ENCODE measurements around the gene FHOD3. TPM values are rescaled to one million over a fixed set of nuclear protein-coding genes. Genes with fewer than 3 reads are reported as not detected.

Gene FHOD3
- total and polyA plus RNA-seq, 2 of the 8 experiments (the other 6 are each of a cell fraction or from before 2014, with no cell fraction given) = 9.7 to 10.5 TPM

DNA sequence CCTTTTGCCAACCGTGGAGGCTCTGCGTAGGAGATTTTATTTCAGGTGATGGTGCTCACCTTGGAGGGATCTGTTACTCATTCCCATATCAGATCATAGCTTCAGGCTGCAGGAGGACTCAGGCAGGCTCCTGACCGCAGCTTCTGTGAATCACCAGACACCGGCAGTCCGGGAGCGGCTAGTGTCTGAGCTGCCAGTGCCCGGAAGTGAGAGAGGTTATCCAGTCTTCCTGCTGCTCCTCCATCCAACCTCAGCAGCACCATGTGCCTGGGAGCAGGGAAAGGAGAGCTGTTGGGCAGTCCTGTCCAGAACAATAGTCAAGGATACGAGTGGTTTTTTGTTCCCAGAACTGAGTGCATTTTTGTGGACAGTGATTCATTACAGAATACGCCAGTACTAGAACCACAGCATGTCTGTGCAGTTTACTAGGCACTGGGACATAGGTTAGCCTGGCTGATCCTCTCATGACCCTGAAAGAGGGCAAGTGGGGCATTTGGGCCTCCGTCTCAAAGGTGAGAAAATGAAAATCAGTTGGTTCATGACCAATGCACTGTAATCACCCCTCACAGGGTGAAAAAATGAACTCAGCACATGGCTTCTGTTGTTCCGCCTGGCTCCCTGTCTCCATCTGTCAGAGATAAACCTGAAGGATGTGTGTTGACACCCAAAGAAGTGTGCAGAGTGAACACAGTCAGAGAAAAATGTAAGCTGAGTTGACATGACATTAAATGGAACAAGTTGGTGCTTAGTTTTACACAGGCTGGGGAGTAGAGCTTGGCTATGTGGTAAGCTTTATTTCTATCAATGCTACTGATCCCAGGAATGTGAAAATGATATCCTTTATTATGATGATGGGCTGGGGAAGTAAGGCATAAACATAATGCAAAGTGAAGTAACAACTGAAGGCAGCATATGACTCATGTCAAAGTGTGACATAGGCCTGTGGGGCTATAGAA, 12.2 kb downstream of the FHOD3 start:
- no peak overlapping the region; the same call in 1 of the 2 replicates for H3K18ac ChIP-seq (ENCODE audit: extremely low read depth, low read length)
- no peak overlapping the region for H3K4ac ChIP-seq (replicated peaks; ENCODE audit: insufficient read length, low read depth, low read length)
- H2BK20ac ChIP-seq (ENCODE audit: low read length) = no peak overlapping the region
- H2BK15ac ChIP-seq (ENCODE audit: low read length) = no peak overlapping the region
- H4K20me1 ChIP-seq (replicated peaks in 1 of 2; ENCODE audit: control insufficient read depth in 1 of 2, insufficient read depth in 2 of 2, low read length in 2 of 2) = no peaks in the 10 kb centered on the region
- no peak overlapping the region for H3K56ac ChIP-seq (replicated peaks; ENCODE audit: insufficient read length, low read depth, low read length)
- H4K8ac ChIP-seq (ENCODE audit: extremely low read depth, insufficient read depth, low read length) = no peak overlapping the region
- H3K23ac ChIP-seq (ENCODE audit: insufficient read length) = no peak overlapping the region
- peaks cover 2 to 10% (median 5%) of the 10 kb centered on the region in 4 experiments; a peak in 6 of 7 replicates for H3K4me1 ChIP-seq (replicated peaks in 1 of 4; ENCODE audit: control insufficient read depth in 3 of 4, insufficient read depth in 4 of 4, low read length in 3 of 4)
- no peaks in the 10 kb centered on the region for H3K9me3 ChIP-seq (ENCODE audit: insufficient read depth in 2 of 2, low read depth in 1 of 2, low read length in 1 of 2)
- no peaks in the 10 kb centered on the region; a peak in 1 of 4 replicates for H3K79me2 ChIP-seq (ENCODE audit: control insufficient read depth in 1 of 2, insufficient read depth in 2 of 2, low read length in 2 of 2)
- H3K4me2 ChIP-seq (ENCODE audit: insufficient read depth in 1 of 2, low read depth in 2 of 2, low read length in 2 of 2) = no peak overlapping the region
- ChIA-PET CTCF (ENCODE audit: partially characterized antibody) (interaction anchor here (0.8 to 2.2 kb wide), 6 partner anchors 12 to 638 kb away, joined by 3 to 12 read pairs (median 4); no protein-coding TSS in a partner anchor), POLR2A (ENCODE audit: partially characterized antibody) (interaction anchor here (0.8 to 2.3 kb wide), 2 partner anchors 12 to 21 kb away, joined by 3 to 5 read pairs; partner anchors contain the start of gene FHOD3)
- no peak overlapping the region for H3K27ac ChIP-seq (ENCODE audit: low read depth, low read length)
- peak overlapping the region; percentile 28; the same call in 1 of the 2 replicates for H2BK5ac ChIP-seq (ENCODE audit: low read depth, low read length)
- no peak overlapping the region for H4K5ac ChIP-seq (ENCODE audit: insufficient read length, low read depth, low read length)
- H4K91ac ChIP-seq (replicated peaks; ENCODE audit: insufficient read length, low read length) = no peak overlapping the region
- no peak overlapping the region for H3K9ac ChIP-seq (replicated peaks in 1 of 4; ENCODE audit: extremely low read depth in 1 of 4, low read depth in 3 of 4, low read length in 3 of 4)
- no peak overlapping the region for H3K14ac ChIP-seq (ENCODE audit: insufficient read length)
- no peak overlapping the region for H2AFZ ChIP-seq (ENCODE audit: low read length)
- WGBS, 2 experiments (ENCODE audit: extremely low coverage in 1 of 2, insufficient coverage in 1 of 2, insufficient read length in 1 of 2, insufficient replicate concordance in 2 of 2, low coverage in 1 of 2, low lambda C conversion rate in 2 of 2, missing lambda C conversion rate in 1 of 2) = 92% methylated on average over 11 of the region's 11 CpGs; no CpG with 5 or more reads in 1 of the 2 experiments
- peak in 1 of 2 experiments; percentile 42 for DNase-seq (ENCODE audit: low read depth in 1 of 2, low spot score in 2 of 2)
- 0 out of 2 replicates have a peak overlapping the region, but pooled peaks have one; percentile 9 for H2AK5ac ChIP-seq (ENCODE audit: low read depth, low read length)
- H3K27me3 ChIP-seq (replicated peaks in 1 of 4; ENCODE audit: control insufficient read depth in 3 of 4, extremely low read depth in 1 of 4, insufficient read depth in 3 of 4, low read length in 3 of 4) = no peaks in the 10 kb centered on the region
- H3K4me3 ChIP-seq (ENCODE audit: extremely low read depth in 1 of 4, insufficient read depth in 2 of 4, low read depth in 3 of 4, low read length in 4 of 4) = no peak overlapping the region
- no peak for FAIRE-seq
- no peaks in the 10 kb centered on the region for H3K36me3 ChIP-seq (ENCODE audit: control insufficient read depth in 2 of 4, insufficient read depth in 4 of 4, low read length in 3 of 4)
- H2BK120ac ChIP-seq (replicated peaks; ENCODE audit: low read depth, low read length) = no peak overlapping the region
- H3K23me2 ChIP-seq (ENCODE audit: low read depth, low read length) = no peaks in the 10 kb centered on the region
- H2BK12ac ChIP-seq (ENCODE audit: low read depth, low read length) = 0 out of 2 replicates have a peak overlapping the region, but pooled peaks have one; percentile 10
- no peaks in the 10 kb centered on the region; the same call in 1 of the 2 replicates for H3K79me1 ChIP-seq (ENCODE audit: low read depth, low read length)
- TF ChIP-seq, protein P1, sequence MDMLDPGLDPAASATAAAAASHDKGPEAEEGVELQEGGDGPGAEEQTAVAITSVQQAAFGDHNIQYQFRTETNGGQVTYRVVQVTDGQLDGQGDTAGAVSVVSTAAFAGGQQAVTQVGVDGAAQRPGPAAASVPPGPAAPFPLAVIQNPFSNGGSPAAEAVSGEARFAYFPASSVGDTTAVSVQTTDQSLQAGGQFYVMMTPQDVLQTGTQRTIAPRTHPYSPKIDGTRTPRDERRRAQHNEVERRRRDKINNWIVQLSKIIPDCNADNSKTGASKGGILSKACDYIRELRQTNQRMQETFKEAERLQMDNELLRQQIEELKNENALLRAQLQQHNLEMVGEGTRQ (IDR thresholded peaks at IDR 0.05; ENCODE audit: low read length) = no peak
- no peak for TF ChIP-seq JUN (IDR thresholded peaks at IDR 0.05; ENCODE audit: low read depth, low read length)
- no peak for TF ChIP-seq TEAD4 (IDR thresholded peaks at IDR 0.05; ENCODE audit: low read depth, low read length)
- no peak for TF ChIP-seq NRF1 (IDR thresholded peaks at IDR 0.05; ENCODE audit: low read depth, low read length)
- no peak for TF ChIP-seq POLR2AphosphoS5 (IDR thresholded peaks at IDR 0.05; ENCODE audit: low read depth, low read length)
- TF ChIP-seq CREB1 (IDR thresholded peaks at IDR 0.05) = no peak
- TF ChIP-seq SIRT6 (IDR thresholded peaks at IDR 0.05; ENCODE audit: low read length) = no peak
- no peak for TF ChIP-seq POU5F1 (IDR thresholded peaks at IDR 0.05; ENCODE audit: low read depth, low read length)
- no peak for TF ChIP-seq RNF2 (IDR thresholded peaks at IDR 0.05; ENCODE audit: borderline replicate concordance, low read depth, low read length, missing control alignments, poor library complexity, severe bottlenecking)
- TF ChIP-seq, protein P2, sequence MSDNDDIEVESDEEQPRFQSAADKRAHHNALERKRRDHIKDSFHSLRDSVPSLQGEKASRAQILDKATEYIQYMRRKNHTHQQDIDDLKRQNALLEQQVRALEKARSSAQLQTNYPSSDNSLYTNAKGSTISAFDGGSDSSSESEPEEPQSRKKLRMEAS (IDR thresholded peaks at IDR 0.05) = no peak
